Femur (tissue), 1 donor: ENCODE results near the gene NECAB2.

Source experiments
- DNase-seq: peaks from one replicate; pipeline ENCODE4 v3.0.0-alpha.2; 2017

Gene NECAB2

GRCh38 chr16:84029297-84030047 is 61.4 kb downstream of the NECAB2 start:
- peak; percentile 73 for DNase-seq

- no peak for DNase-seq
These were observed 63.5 kb downstream of the NECAB2 start for GRCh38 chr16:84031556-84031955.

- DNase-seq = no peak
These were observed 64.6 kb downstream of the NECAB2 start for GRCh38 chr16:84032458-84033178.

- DNase-seq = no peak
These were observed 65.5 kb downstream of the NECAB2 start for GRCh38 chr16:84033251-84034195.

GRCh38 chr16:84034516-84034915 is 66.5 kb downstream of the NECAB2 start:
- no peak for DNase-seq

GRCh38 chr16:84036131-84036530 is 68.1 kb downstream of the NECAB2 start:
- no peak for DNase-seq

- DNase-seq = no peak
These were observed 69.0 kb downstream of the NECAB2 start for GRCh38 chr16:84036982-84037425.

- no peak for DNase-seq
These were observed 70.4 kb downstream of the NECAB2 start for GRCh38 chr16:84038469-84038868.

GRCh38 chr16:84039696-84040095 is 71.7 kb downstream of the NECAB2 start:
- DNase-seq = no peak

- DNase-seq = no peak
These were observed 72.3 kb downstream of the NECAB2 start for GRCh38 chr16:84040226-84040822.

GRCh38 chr16:84040823-84041820 is 73.1 kb downstream of the NECAB2 start:
- DNase-seq = peak; percentile 54

GRCh38 chr16:84041881-84042280 is 73.8 kb downstream of the NECAB2 start:
- DNase-seq = no peak

- DNase-seq = no peak
These were observed 74.3 kb downstream of the NECAB2 start, which contains the start of gene SLC38A8 for GRCh38 chr16:84042308-84042878. SLC38A8 (minus strand) TSS chr16:84042795; CDS start chr16:84042157, 638 bp downstream.

- DNase-seq = no peak
These were observed 74.9 kb downstream of the NECAB2 start for GRCh38 chr16:84042879-84043485.

- DNase-seq = no peak
These were observed 75.6 kb downstream of the NECAB2 start for GRCh38 chr16:84043486-84044117.

- DNase-seq = no peak
These were observed 76.1 kb downstream of the NECAB2 start for GRCh38 chr16:84044118-84044488.

GRCh38 chr16:84045001-84045817 is 77.2 kb downstream of the NECAB2 start:
- no peak for DNase-seq

GRCh38 chr16:84045818-84046470 is 77.9 kb downstream of the NECAB2 start:
- no peak for DNase-seq
